Right lobe of liver (tissue), 4 donors: ENCODE results near the gene CNDP1.

Experiments
- POLR2A ChIP-seq: fragments of 450-650 bp; IDR thresholded peaks from one replicate; pipeline ENCODE4 v1.6.1; 2017; ENCODE audit warnings: antibody characterized with exemption, mild to moderate bottlenecking
- TF ChIP-seq, protein P1 (sequence below), 4 donors: fragments of 200-600 bp in 3 of 4; fragments of 450-650 bp in 1 of 4; IDR thresholded peaks; one replicate each; pipeline versions ENCODE4 v1.5.1 to v1.8.0; 2016 to 2022; ENCODE audit warnings: antibody characterized with exemption in 4 of 4, mild to moderate bottlenecking in 2 of 4
- donor health status: DM: no; HTN: no; CAD: no.
- donor health status: DM: no; HTN: no; CAD: no.
- donor health status: DM: no; HTN: yes; CAD: no.

DNA sequence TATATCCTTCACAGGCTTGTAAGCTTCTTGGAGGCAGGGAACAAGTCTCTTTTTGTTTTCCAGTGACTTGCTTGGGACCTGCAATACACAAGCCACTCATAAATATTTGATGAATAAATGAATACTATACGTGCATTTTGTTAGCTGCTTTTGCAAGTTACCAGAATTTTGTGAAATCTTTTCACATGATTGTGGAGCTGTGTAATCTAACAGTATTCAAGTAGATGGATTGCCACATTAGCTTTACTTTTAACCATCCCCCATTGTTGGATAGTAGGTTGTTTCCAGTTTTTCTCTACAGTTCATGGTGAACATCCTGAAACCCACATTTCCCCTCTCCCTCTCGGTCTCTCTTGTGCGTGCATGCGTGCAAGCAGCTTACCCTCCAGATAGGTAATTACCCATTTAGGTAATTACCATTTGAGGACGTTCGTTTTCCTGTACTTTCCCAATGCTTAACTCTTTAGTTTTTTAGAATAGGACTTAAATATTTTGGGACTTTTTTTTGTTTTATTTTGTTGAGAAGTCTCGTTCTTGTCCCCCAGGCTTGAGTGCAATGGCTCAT, 75.8 kb downstream of the CNDP1 start:
- TF ChIP-seq, protein P1, sequence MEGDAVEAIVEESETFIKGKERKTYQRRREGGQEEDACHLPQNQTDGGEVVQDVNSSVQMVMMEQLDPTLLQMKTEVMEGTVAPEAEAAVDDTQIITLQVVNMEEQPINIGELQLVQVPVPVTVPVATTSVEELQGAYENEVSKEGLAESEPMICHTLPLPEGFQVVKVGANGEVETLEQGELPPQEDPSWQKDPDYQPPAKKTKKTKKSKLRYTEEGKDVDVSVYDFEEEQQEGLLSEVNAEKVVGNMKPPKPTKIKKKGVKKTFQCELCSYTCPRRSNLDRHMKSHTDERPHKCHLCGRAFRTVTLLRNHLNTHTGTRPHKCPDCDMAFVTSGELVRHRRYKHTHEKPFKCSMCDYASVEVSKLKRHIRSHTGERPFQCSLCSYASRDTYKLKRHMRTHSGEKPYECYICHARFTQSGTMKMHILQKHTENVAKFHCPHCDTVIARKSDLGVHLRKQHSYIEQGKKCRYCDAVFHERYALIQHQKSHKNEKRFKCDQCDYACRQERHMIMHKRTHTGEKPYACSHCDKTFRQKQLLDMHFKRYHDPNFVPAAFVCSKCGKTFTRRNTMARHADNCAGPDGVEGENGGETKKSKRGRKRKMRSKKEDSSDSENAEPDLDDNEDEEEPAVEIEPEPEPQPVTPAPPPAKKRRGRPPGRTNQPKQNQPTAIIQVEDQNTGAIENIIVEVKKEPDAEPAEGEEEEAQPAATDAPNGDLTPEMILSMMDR (IDR thresholded peaks at IDR 0.05), result no peak
- no peak for TF ChIP-seq POLR2A
